Progenitor cell of endocrine pancreas (in vitro differentiated cells): ENCODE data around the gene PSEN2. TPM values are rescaled to one million over a fixed set of nuclear protein-coding genes. Genes with fewer than 3 reads are reported as not detected.

Experiments
- DNase-seq: peaks from one replicate; pipeline ENCODE4 v3.0.0; 2021; ENCODE audit warnings: low spot score; ENCODE audit not compliant: unreplicated experiment
- H3K27ac Mint-ChIP-seq: 2 replicates; pipeline ENCODE4 v1.8.0; 2021; ENCODE audit warnings: mild to moderate bottlenecking, moderate library complexity, mixed read lengths
- H3K27me3 Mint-ChIP-seq: 2 replicates; pipeline ENCODE4 v1.8.0; 2021; ENCODE audit warnings: mixed read lengths
- H3K36me3 Mint-ChIP-seq: 2 replicates; pipeline ENCODE4 v1.8.0; 2022; ENCODE audit warnings: mixed read lengths; ENCODE audit not compliant: insufficient read depth
- H3K4me1 Mint-ChIP-seq: 2 replicates; pipeline ENCODE4 v1.8.0; 2021; ENCODE audit warnings: low read depth, mixed read lengths
- H3K4me3 Mint-ChIP-seq: 2 replicates; pipeline ENCODE4 v1.8.0; 2021; ENCODE audit warnings: low read depth, mild to moderate bottlenecking, moderate library complexity, mixed read lengths
- H3K9me3 Mint-ChIP-seq: 2 replicates; pipeline ENCODE4 v1.8.0; 2021; ENCODE audit warnings: low read depth, mixed read lengths
- CTCF ChIP-seq: fragments of 200-600 bp; sonication (generic); IDR thresholded peaks from one replicate; pipeline ENCODE4 v1.5.0; 2021; ENCODE audit warnings: antibody characterized with exemption, mild to moderate bottlenecking; ENCODE audit not compliant: unreplicated experiment
- total RNA-seq: library from RNA; stranded (reverse); gene quantifications from 2 replicates; pipeline ENCODE4 v1.2.1, GENCODE V29; 2021

PSEN2 gene
- total RNA-seq, 1 donor from 2014 or later, result 27.5 TPM

- no peak overlapping the region for H3K4me3 Mint-ChIP-seq
- H3K27me3 Mint-ChIP-seq, result peaks cover 4% of the 10 kb centered on the region
- H3K9me3 Mint-ChIP-seq, result no peaks in the 10 kb centered on the region
- H3K36me3 Mint-ChIP-seq, result peaks cover 8% of the 10 kb centered on the region
- peaks cover 16% of the 10 kb centered on the region for H3K4me1 Mint-ChIP-seq
- H3K27ac Mint-ChIP-seq, result no peak overlapping the region
- TF ChIP-seq CTCF, result no peak
- DNase-seq, result no peak
Observed at GRCh38 chr1:226873771-226874578, 3.6 kb downstream of the PSEN2 start.

- peaks cover 16% of the 10 kb centered on the region for H3K4me1 Mint-ChIP-seq
- no peak overlapping the region for H3K27ac Mint-ChIP-seq
- no peak for TF ChIP-seq CTCF
- H3K27me3 Mint-ChIP-seq, result no peaks in the 10 kb centered on the region
- H3K36me3 Mint-ChIP-seq, result peaks cover 8% of the 10 kb centered on the region
- H3K4me3 Mint-ChIP-seq, result no peak overlapping the region
- no peak for DNase-seq
- no peaks in the 10 kb centered on the region for H3K9me3 Mint-ChIP-seq
Observed at GRCh38 chr1:226874579-226875425, 4.4 kb downstream of the PSEN2 start.

- no peak for DNase-seq
Observed at GRCh38 chr1:226875641-226876295, 5.4 kb downstream of the PSEN2 start.

GRCh38 chr1:226877669-226878068 lies 7.3 kb downstream of the PSEN2 start:
- Mint-ChIP-seq H3K4me1 (peaks cover 3% of the 10 kb centered on the region), H3K36me3 (peaks cover 18% of the 10 kb centered on the region), H3K4me3 (no peak overlapping the region), H3K27me3 (no peaks in the 10 kb centered on the region), H3K9me3 (no peaks in the 10 kb centered on the region), H3K27ac (no peak overlapping the region)
- no peak for DNase-seq
- no peak for TF ChIP-seq CTCF

More at GRCh38 chr1:226875641-226876295, 5.4 kb downstream of the PSEN2 start:
- no peaks in the 10 kb centered on the region for H3K9me3 Mint-ChIP-seq
- no peaks in the 10 kb centered on the region for H3K27me3 Mint-ChIP-seq
- no peak for TF ChIP-seq CTCF
- H3K27ac Mint-ChIP-seq, result no peak overlapping the region
- H3K36me3 Mint-ChIP-seq, result peaks cover 9% of the 10 kb centered on the region
- peaks cover 16% of the 10 kb centered on the region for H3K4me1 Mint-ChIP-seq
- no peak overlapping the region for H3K4me3 Mint-ChIP-seq
